ENCODE measurements around the gene TRIM13. TPM values are rescaled to one million over a fixed set of nuclear protein-coding genes. Genes with fewer than 3 reads are reported as not detected.
A peak's percentile ranks its signal among the peaks of the same experiment; 100 is the strongest.

TRIM13 gene
- total RNA-seq, 1 donor from 2014 or later: 13.4 TPM

DNA sequence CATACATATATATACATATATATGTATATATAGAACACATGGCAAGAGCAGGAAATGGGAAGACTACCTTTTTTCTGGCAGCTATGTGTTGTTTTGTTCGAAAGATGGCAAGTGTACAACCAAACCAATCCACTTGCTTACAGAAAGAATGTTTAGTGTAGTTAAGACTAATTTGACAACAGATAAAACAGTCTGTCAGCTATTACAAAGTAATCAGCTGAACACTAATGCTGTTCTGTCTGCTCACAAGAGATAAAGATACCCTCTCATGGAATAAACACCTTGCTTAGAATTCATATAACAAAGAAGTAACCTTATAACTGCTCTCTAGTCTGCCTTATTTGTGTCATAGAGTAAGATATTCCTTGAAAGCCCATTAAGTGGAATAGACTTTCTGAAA is 17.5 kb downstream of the TRIM13 start:
- no peaks in the 10 kb centered on the region for H3K27me3 ChIP-seq
- intact Hi-C loops (cut with DNase I): no loop called here
- no peak for DNase-seq (ENCODE audit: low spot score in 2 of 2)
- H3K9me3 ChIP-seq: no peaks in the 10 kb centered on the region
- H3K36me3 ChIP-seq: peaks cover 20 to 45% of the 10 kb centered on the region in 2 donors
- H3K4me3 ChIP-seq: no peak overlapping the region
- H3K27ac ChIP-seq: peak overlapping the region in 1 of 2 donors; percentile 49
- peaks cover 0 to 25% of the 10 kb centered on the region in 2 donors for H3K4me1 ChIP-seq
- no peak for TF ChIP-seq CTCF (IDR thresholded peaks at IDR 0.05)

GRCh38 chr13:50015258-50015657 is 18.4 kb downstream of the TRIM13 start, which contains the start of gene KCNRG:
KCNRG (plus strand) TSS chr13:50015444; CDS start chr13:50015494, 50 bp downstream.
- no peak within 1 kb of the TSS for H3K4me3 ChIP-seq
- TF ChIP-seq CTCF (IDR thresholded peaks at IDR 0.05): no peak
- intact Hi-C loops (cut with DNase I): no loop called here
- H3K27me3 ChIP-seq: no peaks in the 10 kb centered on the region
- no peaks in the 10 kb centered on the region for H3K9me3 ChIP-seq
- peaks cover 0 to 25% of the 10 kb centered on the region in 2 donors for H3K4me1 ChIP-seq
- peak within 1 kb of the TSS; percentile 49 to 50 for H3K27ac ChIP-seq
- DNase-seq (ENCODE audit: low spot score in 2 of 2): no peak
- H3K36me3 ChIP-seq: peaks cover 19 to 41% of the 10 kb centered on the region in 2 donors

DNA sequence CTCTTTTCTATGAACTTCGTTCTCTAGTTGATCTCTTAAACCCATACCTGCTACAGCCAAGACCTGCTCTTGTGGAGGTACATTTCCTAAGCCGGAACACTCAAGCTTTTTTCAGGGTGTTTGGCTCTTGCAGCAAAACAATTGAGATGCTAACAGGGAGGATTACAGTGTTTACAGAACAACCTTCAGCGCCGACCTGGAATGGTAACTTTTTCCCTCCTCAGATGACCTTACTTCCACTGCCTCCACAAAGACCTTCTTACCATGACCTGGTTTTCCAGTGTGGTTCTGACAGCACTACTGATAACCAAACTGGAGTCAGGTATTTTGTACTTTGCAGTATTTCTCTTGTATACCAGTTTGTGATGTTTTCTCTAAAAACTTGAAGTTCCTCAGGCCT is 18.9 kb downstream of the TRIM13 start:
- Histone ChIP-seq H3K27ac (peak overlapping the region; percentile 49 to 50), H3K4me1 (peaks cover 0 to 25% of the 10 kb centered on the region in 2 donors)
- no peak for TF ChIP-seq CTCF (IDR thresholded peaks at IDR 0.05)

DNA sequence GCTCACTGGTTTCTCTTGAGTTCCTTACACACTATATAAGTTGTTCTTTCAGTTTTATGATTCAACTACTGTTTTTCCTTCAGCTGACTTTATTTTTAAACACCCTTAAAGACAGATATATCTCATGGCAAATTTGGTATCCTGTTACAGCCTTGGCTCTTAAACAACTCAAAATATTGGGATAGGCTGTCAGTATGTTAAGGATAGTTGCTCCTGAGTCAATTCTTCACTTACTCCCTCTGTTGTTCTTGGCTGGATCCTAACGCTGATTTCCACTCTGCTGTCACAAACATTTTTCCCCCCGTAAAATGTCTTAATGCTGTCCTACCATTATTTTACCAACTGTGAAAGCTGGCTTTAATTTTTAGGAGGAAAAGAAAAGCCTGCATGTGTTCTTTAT is 19.6 kb downstream of the TRIM13 start:
- no peak for DNase-seq (ENCODE audit: low spot score in 2 of 2)
- Histone ChIP-seq H3K27me3 (no peaks in the 10 kb centered on the region), H3K4me3 (no peak overlapping the region), H3K4me1 (peaks cover 0 to 25% of the 10 kb centered on the region in 2 donors), H3K27ac (peak overlapping the region; percentile 49 to 50), H3K9me3 (no peaks in the 10 kb centered on the region), H3K36me3 (peaks cover 25 to 41% of the 10 kb centered on the region in 2 donors)
- no peak for TF ChIP-seq CTCF (IDR thresholded peaks at IDR 0.05)
- intact Hi-C loops (cut with DNase I): no loop called here

More for the DNA sequence above, 18.9 kb downstream of the TRIM13 start:
- H3K36me3 ChIP-seq: peaks cover 23 to 41% of the 10 kb centered on the region in 2 donors
- intact Hi-C loops (cut with DNase I): no loop called here
- no peaks in the 10 kb centered on the region for H3K27me3 ChIP-seq
- no peak for DNase-seq (ENCODE audit: low spot score in 2 of 2)
- H3K4me3 ChIP-seq: no peak overlapping the region
- H3K9me3 ChIP-seq: no peaks in the 10 kb centered on the region

GRCh38 chr13:50017819-50018218 is 21.0 kb downstream of the TRIM13 start:
- TF ChIP-seq CTCF (IDR thresholded peaks at IDR 0.05): no peak
- H3K9me3 ChIP-seq: no peaks in the 10 kb centered on the region
- intact Hi-C loops (cut with DNase I): no loop called here
- H3K36me3 ChIP-seq: peaks cover 16 to 37% of the 10 kb centered on the region in 2 donors
- no peaks in the 10 kb centered on the region for H3K27me3 ChIP-seq
- no peak for DNase-seq (ENCODE audit: low spot score in 2 of 2)
- H3K4me1 ChIP-seq: peaks cover 0 to 25% of the 10 kb centered on the region in 2 donors
- H3K27ac ChIP-seq: peak overlapping the region; percentile 14 to 28
- H3K4me3 ChIP-seq: no peak overlapping the region

DNA sequence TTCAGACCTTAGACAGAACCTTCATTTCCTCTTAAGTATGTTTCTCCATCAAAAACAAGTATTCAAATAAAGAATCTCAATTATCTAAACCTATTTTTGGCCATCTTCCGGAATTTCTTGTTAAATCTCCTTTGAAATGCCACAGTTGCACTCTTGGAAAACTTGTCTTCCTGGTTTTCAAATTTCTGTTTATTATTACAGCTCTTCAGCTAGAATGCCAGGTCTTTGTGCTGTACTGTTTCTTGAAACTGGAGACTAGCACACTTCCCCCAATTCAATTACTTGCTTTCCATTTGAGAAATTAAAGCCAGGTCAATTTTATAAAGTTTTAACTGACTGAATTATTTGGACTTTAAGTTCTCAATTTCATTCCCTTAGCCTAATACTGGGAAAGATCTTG is 28.6 kb downstream of the TRIM13 start:
- Histone ChIP-seq H3K36me3 (peaks cover 7 to 35% of the 10 kb centered on the region in 2 donors), H3K27ac (no peak overlapping the region), H3K4me1 (no peaks in the 10 kb centered on the region), H3K4me3 (no peak overlapping the region), H3K27me3 (no peaks in the 10 kb centered on the region), H3K9me3 (no peaks in the 10 kb centered on the region)
- no peak for DNase-seq (ENCODE audit: low spot score in 2 of 2)
- intact Hi-C loops (cut with DNase I): no loop called here
- no peak for TF ChIP-seq CTCF (IDR thresholded peaks at IDR 0.05)

Measured in ascending aorta (tissue), 2 donors.